Measurements from ENCODE around the gene KRTAP10-2. TPM values are rescaled to one million over a fixed set of nuclear protein-coding genes. Genes with fewer than 3 reads are reported as not detected.

KRTAP10-2 gene
- total and polyA plus RNA-seq, 2 experiments from 2014 or later, result not detected

GRCh38 chr21:44529011-44529421, 22.3 kb downstream of the KRTAP10-2 start:
- Histone ChIP-seq H3K27ac (no peak overlapping the region), H4K20me1 (ENCODE audit: insufficient read depth) (no peaks in the 10 kb centered on the region), H3K27me3 (replicated peaks; ENCODE audit: insufficient read depth) (no peaks in the 10 kb centered on the region), H3K4me2 (ENCODE audit: unreplicated experiment) (no peak overlapping the region), H3K79me2 (ENCODE audit: insufficient read depth) (no peaks in the 10 kb centered on the region), H3K4me3 (no peak overlapping the region), H3F3A (ENCODE audit: insufficient read depth) (no peaks in the 10 kb centered on the region), H3K9me2 (ENCODE audit: insufficient read depth) (no peaks in the 10 kb centered on the region), H3K9me3 (ENCODE audit: low read depth) (no peaks in the 10 kb centered on the region), H2AFZ (no peak overlapping the region), H3K4me1 (ENCODE audit: insufficient read depth) (no peaks in the 10 kb centered on the region), H3K36me3 (ENCODE audit: low read depth) (no peaks in the 10 kb centered on the region), H3K9ac (no peak overlapping the region)
- no peak for DNase-seq
- TF ChIP-seq EZH2 (IDR thresholded peaks at IDR 0.05; ENCODE audit: insufficient read depth, poor library complexity, severe bottlenecking), result no peak
- TF ChIP-seq EZH2phosphoT487 (IDR thresholded peaks at IDR 0.05; ENCODE audit: insufficient read depth, low read depth), result no peak
- in situ Hi-C loops (cut with MboI), result no loop called here
- 44 to 50% methylated on average over 17 of the region's 17 CpGs for WGBS, 2 experiments (ENCODE audit: low coverage in 1 of 2, low lambda C conversion rate in 2 of 2, missing lambda C conversion rate in 2 of 2)

- Histone ChIP-seq H3F3A (ENCODE audit: insufficient read depth) (no peaks in the 10 kb centered on the region), H3K27me3 (replicated peaks; ENCODE audit: insufficient read depth) (no peaks in the 10 kb centered on the region), H2AFZ (no peak overlapping the region), H3K9me3 (ENCODE audit: low read depth) (no peaks in the 10 kb centered on the region), H3K27ac (no peak overlapping the region), H3K4me3 (no peak overlapping the region), H4K20me1 (ENCODE audit: insufficient read depth) (no peaks in the 10 kb centered on the region), H3K36me3 (ENCODE audit: low read depth) (no peaks in the 10 kb centered on the region), H3K4me1 (ENCODE audit: insufficient read depth) (no peaks in the 10 kb centered on the region), H3K9me2 (ENCODE audit: insufficient read depth) (no peaks in the 10 kb centered on the region), H3K4me2 (ENCODE audit: unreplicated experiment) (no peak overlapping the region), H3K79me2 (ENCODE audit: insufficient read depth) (no peaks in the 10 kb centered on the region), H3K9ac (no peak overlapping the region)
- 51 to 60% methylated on average over 10 of the region's 10 CpGs for WGBS, 2 experiments (ENCODE audit: low coverage in 1 of 2, low lambda C conversion rate in 2 of 2, missing lambda C conversion rate in 2 of 2)
- in situ Hi-C loops (cut with MboI), result no loop called here
- no peak for TF ChIP-seq EZH2 (IDR thresholded peaks at IDR 0.05; ENCODE audit: insufficient read depth, poor library complexity, severe bottlenecking)
- TF ChIP-seq EZH2phosphoT487 (IDR thresholded peaks at IDR 0.05; ENCODE audit: insufficient read depth, low read depth), result no peak
- DNase-seq, result no peak
Observed at GRCh38 chr21:44528634-44528995, 22.7 kb downstream of the KRTAP10-2 start.

DNA sequence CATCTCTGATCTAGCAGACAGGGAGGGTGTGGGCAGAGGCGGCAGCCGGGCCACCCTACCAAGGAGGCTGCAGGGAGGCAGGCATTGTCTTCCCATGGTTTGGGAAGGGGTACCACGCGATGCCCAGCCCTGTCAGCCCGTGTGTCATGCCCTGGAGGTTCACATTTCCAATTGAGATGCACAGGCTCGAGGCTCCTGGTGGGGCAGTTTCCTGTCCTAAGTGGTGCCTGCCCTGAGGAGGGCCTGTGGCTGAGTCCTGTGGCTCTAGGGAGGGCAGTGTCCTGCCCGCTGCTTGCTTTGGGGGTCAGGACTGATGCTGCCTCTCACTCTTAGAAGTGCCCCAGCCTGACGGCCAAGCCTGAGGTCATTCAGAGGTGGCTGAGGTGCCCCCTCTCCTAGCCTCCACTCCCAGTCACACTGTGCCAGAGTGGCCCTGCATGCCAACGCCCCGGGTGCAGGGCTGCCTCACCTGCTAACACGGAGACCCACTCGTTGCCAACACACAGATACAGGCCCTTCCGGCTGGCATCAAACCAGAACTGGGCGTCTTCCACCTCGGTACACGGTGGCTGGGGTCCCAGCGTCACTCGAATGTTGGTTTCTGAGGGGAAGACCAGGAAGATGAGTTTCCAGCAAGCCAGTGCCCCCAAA, 23.2 kb downstream of the KRTAP10-2 start:
- no peaks in the 10 kb centered on the region for H4K20me1 ChIP-seq (ENCODE audit: insufficient read depth)
- no peak overlapping the region for H3K4me3 ChIP-seq
- no peaks in the 10 kb centered on the region for H3K27me3 ChIP-seq (replicated peaks; ENCODE audit: insufficient read depth)
- no peak overlapping the region for H2AFZ ChIP-seq
- H3K36me3 ChIP-seq (ENCODE audit: low read depth), result no peaks in the 10 kb centered on the region
- H3K9me2 ChIP-seq (ENCODE audit: insufficient read depth), result no peaks in the 10 kb centered on the region
- TF ChIP-seq EZH2phosphoT487 (IDR thresholded peaks at IDR 0.05; ENCODE audit: insufficient read depth, low read depth) (no peak), EZH2 (IDR thresholded peaks at IDR 0.05; ENCODE audit: insufficient read depth, poor library complexity, severe bottlenecking) (no peak)
- no peak for DNase-seq
- no peaks in the 10 kb centered on the region for H3K9me3 ChIP-seq (ENCODE audit: low read depth)
- no peak overlapping the region for H3K4me2 ChIP-seq (ENCODE audit: unreplicated experiment)
- no peaks in the 10 kb centered on the region for H3F3A ChIP-seq (ENCODE audit: insufficient read depth)
- no peak overlapping the region for H3K9ac ChIP-seq
- no peaks in the 10 kb centered on the region for H3K4me1 ChIP-seq (ENCODE audit: insufficient read depth)
- no peak overlapping the region for H3K27ac ChIP-seq
- 48% methylated on average over 18 of the region's 18 CpGs for WGBS, 2 experiments (ENCODE audit: low coverage in 1 of 2, low lambda C conversion rate in 2 of 2, missing lambda C conversion rate in 2 of 2)
- in situ Hi-C loops (cut with MboI), result no loop called here
- no peaks in the 10 kb centered on the region for H3K79me2 ChIP-seq (ENCODE audit: insufficient read depth)

DNA sequence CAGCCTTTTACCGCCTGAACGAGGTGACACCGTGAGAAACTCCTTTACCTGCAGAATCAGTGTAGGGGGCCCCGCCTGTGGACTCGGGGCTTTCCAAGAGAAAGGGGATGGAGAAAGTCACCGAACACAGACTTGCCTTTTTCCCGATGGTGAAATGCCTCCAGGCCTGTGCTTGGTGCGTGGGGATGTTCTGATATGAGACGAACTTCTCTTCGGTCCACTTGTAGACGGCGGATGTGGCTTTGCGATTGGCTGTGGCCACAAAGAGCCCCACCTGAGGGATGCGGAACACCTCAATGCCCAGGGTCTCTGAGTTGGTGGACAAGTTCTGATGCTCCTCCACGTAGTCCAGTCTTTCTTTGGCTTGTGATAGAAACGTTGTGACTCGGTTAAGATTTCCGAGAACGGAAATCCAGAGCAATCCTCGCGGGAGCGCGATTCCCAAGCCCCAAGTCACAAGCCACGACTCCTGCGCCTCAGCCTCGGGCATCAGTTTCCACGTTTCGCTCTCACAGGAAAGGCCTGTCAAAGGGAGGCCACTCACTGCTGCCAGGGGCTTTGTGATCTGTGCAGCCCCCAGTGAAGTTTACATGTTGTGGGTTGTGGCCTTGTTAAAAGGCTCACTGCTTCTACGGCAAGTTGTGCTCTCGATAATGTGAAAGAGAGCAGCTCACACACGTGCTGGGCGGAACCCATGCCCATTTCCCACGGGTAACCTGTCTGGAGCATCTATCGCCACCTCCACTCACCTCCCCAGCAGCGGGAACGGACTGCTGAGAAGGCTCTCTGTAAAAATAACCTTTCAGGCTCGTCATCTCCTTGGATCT, 23.9 kb downstream of the KRTAP10-2 start:
- H3K4me2 ChIP-seq (ENCODE audit: unreplicated experiment), result no peak overlapping the region
- DNase-seq, result no peak
- no peaks in the 10 kb centered on the region for H4K20me1 ChIP-seq (ENCODE audit: insufficient read depth)
- no peaks in the 10 kb centered on the region for H3K36me3 ChIP-seq (ENCODE audit: low read depth)
- in situ Hi-C loops (cut with MboI), result no loop called here
- H3K9me2 ChIP-seq (ENCODE audit: insufficient read depth), result no peaks in the 10 kb centered on the region
- H3K27me3 ChIP-seq (replicated peaks; ENCODE audit: insufficient read depth), result no peaks in the 10 kb centered on the region
- no peaks in the 10 kb centered on the region for H3K9me3 ChIP-seq (ENCODE audit: low read depth)
- no peaks in the 10 kb centered on the region for H3F3A ChIP-seq (ENCODE audit: insufficient read depth)
- no peak overlapping the region for H3K27ac ChIP-seq
- H3K4me3 ChIP-seq, result no peak overlapping the region
- H3K4me1 ChIP-seq (ENCODE audit: insufficient read depth), result no peaks in the 10 kb centered on the region
- TF ChIP-seq EZH2phosphoT487 (IDR thresholded peaks at IDR 0.05; ENCODE audit: insufficient read depth, low read depth) (no peak), EZH2 (IDR thresholded peaks at IDR 0.05; ENCODE audit: insufficient read depth, poor library complexity, severe bottlenecking) (no peak)
- no peak overlapping the region for H2AFZ ChIP-seq
- 65 to 68% methylated on average over 37 of the region's 37 CpGs for WGBS, 2 experiments (ENCODE audit: low coverage in 1 of 2, low lambda C conversion rate in 2 of 2, missing lambda C conversion rate in 2 of 2)
- H3K9ac ChIP-seq, result no peak overlapping the region
- H3K79me2 ChIP-seq (ENCODE audit: insufficient read depth), result no peaks in the 10 kb centered on the region

Measured in GM23248 (cell line).